AG04450 (cell line): ENCODE data around the gene RIPK4. TPM values are rescaled to one million over a fixed set of nuclear protein-coding genes. Genes with fewer than 3 reads are reported as not detected.

ENCODE experiments used
- CTCF ChIA-PET: fragments of 300-600, 350-600 bp; formaldehyde crosslinking; extraction: SDS; loops from one replicate; lab custom pipeline; 2022; ENCODE audit warnings: antibody characterized with exemption, inconsistent platforms; lab: Charles Lee
- POLR2A ChIA-PET: fragments of 350-600 bp; formaldehyde crosslinking; extraction: SDS; loops from one replicate; lab custom pipeline; 2021; ENCODE audit warnings: antibody characterized with exemption, inconsistent platforms; lab: Yijun Ruan, JAX
- DNase-seq: peaks from one replicate; pipeline ENCODE4 v3.0.0-alpha.2; 2011; ENCODE audit warnings: low read depth, low spot score
- H3K27ac ChIP-seq: one replicate; pipeline ENCODE4 v1.5.1; 2012; ENCODE audit warnings: low read depth, low read length, control low read depth
- H3K27me3 ChIP-seq: one replicate; pipeline ENCODE4 v1.6.0; 2012; ENCODE audit warnings: low read length; ENCODE audit not compliant: control insufficient read depth, insufficient read depth
- H3K4me3 ChIP-seq: 2 replicates; pipeline ENCODE4 v1.5.1; 2011; ENCODE audit warnings: mild to moderate bottlenecking, low read depth, low read length, control low read depth
- H3K9me3 ChIP-seq: 2 replicates; pipeline ENCODE4 v1.5.1; 2012; ENCODE audit warnings: low read length; ENCODE audit not compliant: control insufficient read depth, insufficient read depth
- polyA plus RNA-seq: library from polyadenylated mRNA; depleted of rRNA; stranded (reverse); fragments of >200 nt; gene quantifications from 2 replicates; pipeline ENCODE4 v1.2.3, GENCODE V29; 2011
- TF ChIP-seq, protein P1 (sequence below): IDR thresholded peaks from 2 replicates; pipeline ENCODE4 v1.5.1; 2011; ENCODE audit warnings: low read depth, low read length, control low read depth, inconsistent platforms

The RIPK4 gene
- polyA plus RNA-seq, 1 experiment, result not detected

DNA sequence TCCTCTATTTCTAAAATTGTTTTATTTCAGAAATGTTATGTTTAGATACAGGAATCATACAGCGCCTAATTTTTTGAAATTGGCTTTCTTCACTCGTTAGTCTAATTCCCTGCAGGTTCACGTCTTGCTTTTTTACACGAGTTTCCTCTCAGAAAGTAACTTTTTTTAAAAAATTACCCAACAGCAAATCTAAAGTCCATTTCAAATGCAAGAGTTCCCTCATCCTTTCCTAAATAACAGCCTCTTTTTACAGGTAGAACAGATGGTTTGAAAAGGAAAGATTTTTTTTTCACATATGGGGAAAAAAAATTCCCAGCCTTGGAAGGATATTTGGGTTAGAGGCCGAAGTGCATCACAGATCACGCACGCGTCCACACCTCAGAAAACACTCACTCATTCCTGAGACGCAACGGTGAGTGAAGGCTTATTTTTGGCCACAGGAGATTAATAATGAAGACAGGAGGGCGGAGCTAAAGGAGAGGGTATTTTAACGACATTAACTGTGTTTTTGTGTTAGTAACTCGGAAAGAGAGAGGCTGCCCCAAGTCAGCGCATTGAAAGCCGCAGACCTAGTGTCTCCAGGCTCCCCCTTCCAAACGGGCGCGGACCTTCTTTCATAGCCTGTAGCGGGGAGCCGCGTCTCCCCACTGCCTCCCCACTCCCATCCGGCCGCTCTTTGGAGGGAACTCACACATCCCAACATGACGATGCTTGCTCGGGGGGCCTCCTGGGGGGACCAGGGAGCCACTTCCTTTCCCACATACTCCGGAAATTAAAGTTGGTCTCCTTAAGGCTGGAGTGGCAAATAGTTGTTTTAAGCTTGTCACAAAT lies 969 bp upstream of the RIPK4 start:
- H3K27me3 ChIP-seq, result peaks cover 96% of the 10 kb centered on the region
- CTCF ChIA-PET, result interaction anchor here (0.7 to 2.6 kb wide), 6 partner anchors 10 to 350 kb away, joined by 3 to 22 read pairs (median 4); no protein-coding TSS in a partner anchor
- H3K27ac ChIP-seq, result no peak overlapping the region
- H3K4me3 ChIP-seq, result no peak overlapping the region
- no peaks in the 10 kb centered on the region; the same call in 1 of the 2 replicates for H3K9me3 ChIP-seq
- TF ChIP-seq, protein P1, sequence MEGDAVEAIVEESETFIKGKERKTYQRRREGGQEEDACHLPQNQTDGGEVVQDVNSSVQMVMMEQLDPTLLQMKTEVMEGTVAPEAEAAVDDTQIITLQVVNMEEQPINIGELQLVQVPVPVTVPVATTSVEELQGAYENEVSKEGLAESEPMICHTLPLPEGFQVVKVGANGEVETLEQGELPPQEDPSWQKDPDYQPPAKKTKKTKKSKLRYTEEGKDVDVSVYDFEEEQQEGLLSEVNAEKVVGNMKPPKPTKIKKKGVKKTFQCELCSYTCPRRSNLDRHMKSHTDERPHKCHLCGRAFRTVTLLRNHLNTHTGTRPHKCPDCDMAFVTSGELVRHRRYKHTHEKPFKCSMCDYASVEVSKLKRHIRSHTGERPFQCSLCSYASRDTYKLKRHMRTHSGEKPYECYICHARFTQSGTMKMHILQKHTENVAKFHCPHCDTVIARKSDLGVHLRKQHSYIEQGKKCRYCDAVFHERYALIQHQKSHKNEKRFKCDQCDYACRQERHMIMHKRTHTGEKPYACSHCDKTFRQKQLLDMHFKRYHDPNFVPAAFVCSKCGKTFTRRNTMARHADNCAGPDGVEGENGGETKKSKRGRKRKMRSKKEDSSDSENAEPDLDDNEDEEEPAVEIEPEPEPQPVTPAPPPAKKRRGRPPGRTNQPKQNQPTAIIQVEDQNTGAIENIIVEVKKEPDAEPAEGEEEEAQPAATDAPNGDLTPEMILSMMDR, result no peak
- POLR2A ChIA-PET, result interaction anchor here (1.2 kb wide), 1 partner anchor 155 kb away, joined by 4 read pairs; no protein-coding TSS in a partner anchor
- DNase-seq, result no peak

DNA sequence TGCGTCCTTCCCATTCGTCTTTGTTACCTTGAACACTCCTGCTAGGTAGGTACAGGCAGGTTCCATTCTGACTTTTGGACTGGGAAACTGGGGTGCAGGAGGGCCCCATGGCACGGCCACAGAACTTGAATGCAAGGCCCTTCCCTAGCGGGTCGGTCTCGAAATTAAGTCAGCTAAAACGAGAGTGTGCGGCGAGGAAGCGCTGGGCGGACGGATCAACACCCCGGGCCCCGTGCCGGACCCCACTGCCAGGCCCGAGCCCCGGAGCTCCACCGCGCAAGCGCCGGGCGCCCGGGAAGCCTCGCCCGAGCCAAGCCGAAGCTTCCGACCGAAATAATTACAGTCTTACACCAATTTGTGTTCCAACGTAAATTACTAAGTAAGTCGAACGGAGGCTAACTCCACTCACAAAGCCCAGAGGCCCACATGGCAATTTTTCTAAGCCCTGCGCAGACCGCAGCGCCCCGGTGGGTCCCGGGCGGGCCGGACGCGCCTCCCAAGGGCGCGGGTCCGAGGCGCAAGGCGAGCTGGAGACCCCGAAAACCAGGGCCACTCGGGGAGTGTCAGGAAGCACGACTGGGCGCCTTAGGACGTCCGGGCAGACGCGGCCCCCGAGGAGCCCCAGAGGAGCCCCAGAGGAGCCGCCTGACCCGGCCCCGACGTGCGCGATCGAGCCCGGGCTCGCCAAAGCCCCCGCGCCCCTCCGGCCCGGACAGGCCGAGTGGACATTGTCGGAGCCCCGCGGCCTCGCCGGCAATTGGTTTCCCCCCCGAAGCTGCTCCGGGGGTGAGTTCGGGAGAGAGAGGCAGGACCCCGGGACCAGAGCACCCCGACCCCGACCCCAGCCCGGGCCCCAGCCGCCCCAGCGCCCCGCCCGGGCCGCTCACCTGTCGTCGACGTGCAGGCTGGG lies 624 bp downstream of the RIPK4 start:
- no peak overlapping the region for H3K4me3 ChIP-seq
- POLR2A ChIA-PET, result no interaction called here
- CTCF ChIA-PET, result no interaction called here
- no peak overlapping the region for H3K27ac ChIP-seq
- peaks cover 96% of the 10 kb centered on the region for H3K27me3 ChIP-seq
- DNase-seq, result no peak
- no peaks in the 10 kb centered on the region; the same call in 1 of the 2 replicates for H3K9me3 ChIP-seq
- TF ChIP-seq, protein P1, result no peak

DNA sequence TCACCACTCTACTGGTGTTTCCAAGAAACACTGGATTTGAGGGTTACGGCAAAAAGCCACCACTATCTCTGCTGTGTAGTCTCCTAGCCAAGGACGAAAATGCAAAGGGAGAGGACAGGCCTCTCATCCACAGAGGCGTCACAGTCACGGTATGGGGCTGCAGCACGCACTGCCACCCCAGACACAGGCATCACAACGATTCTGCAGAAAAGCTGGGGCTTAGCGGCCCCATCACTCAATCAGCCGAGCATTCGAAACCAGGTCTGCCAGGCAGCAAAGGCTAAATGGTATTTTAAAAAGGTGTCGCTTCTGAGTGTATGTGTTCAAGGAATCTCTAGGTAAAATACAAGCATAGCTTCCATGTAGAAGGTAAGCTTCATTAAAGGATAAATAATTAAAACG lies 1.4 kb downstream of the RIPK4 start:
- Histone ChIP-seq H3K27ac (no peak overlapping the region), H3K4me3 (no peak overlapping the region), H3K9me3 (no peaks in the 10 kb centered on the region; the same call in 1 of the 2 replicates), H3K27me3 (peaks cover 95% of the 10 kb centered on the region)
- TF ChIP-seq, protein P1, result no peak
- DNase-seq, result no peak
- CTCF ChIA-PET, result interaction anchor here (0.9 kb wide), 1 partner anchor 483 kb away, joined by 3 read pairs; no protein-coding TSS in a partner anchor
- POLR2A ChIA-PET, result no interaction called here

DNA sequence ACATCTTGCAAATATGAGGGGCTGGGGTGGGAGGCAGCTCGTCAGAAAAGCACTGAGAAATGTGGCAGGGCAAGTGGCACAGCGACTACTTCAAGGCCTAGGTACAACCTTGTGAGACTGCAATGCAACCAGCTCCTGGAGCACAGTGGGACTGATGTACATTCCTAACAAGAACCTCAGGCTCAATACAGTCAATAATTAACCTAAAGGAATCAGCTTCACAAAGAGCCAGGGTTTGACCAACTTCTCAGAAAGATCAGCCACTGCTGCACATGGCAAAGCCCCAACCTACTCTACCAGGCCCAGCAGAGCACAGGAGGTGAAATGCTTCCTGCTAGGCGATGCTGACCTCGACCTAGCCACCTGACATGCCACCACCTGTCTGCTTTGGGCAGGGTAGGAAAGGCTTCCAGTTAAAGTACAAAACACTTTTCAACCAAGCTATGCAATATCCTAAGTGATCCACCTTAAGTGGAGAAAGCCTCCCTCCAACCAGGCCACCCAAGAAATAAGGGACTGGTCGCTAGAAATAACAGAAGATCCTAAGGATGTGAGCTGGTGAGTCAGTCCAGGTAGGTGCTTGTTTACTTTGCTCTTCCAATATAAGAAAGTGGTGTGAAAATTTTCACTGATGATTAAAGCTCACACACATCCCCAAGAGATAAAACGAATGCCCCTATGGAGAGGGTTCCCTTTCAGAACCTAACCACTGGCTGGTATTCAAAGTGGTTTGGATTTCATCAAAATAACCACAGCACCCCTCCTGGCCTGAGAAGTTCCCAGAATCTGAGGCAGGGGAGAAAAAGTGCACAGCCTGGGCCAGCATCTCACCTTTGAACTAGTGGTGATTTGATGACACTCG lies 2.1 kb downstream of the RIPK4 start:
- CTCF ChIA-PET, result interaction anchor here (0.9 kb wide), 1 partner anchor 482 kb away, joined by 3 read pairs; no protein-coding TSS in a partner anchor
- Histone ChIP-seq H3K27ac (no peak overlapping the region), H3K4me3 (no peak overlapping the region), H3K9me3 (no peaks in the 10 kb centered on the region; the same call in 1 of the 2 replicates), H3K27me3 (peaks cover 88% of the 10 kb centered on the region)
- TF ChIP-seq, protein P1, result no peak
- POLR2A ChIA-PET, result no interaction called here
- DNase-seq, result no peak
